ENCODE results near the gene OR6J1.

- no peak for TF ChIP-seq POLR2AphosphoS5 (IDR thresholded peaks at IDR 0.05)
- no peak for TF ChIP-seq CTCF (IDR thresholded peaks at IDR 0.05)
These were observed 49.9 kb downstream of the OR6J1 start for GRCh38 chr14:22594156-22594716.
